Ascending aorta (tissue), 2 donors: ENCODE measurements around the gene TPSAB1. TPM values are rescaled to one million over a fixed set of nuclear protein-coding genes. Genes with fewer than 3 reads are reported as not detected.

Source experiments
- DNase-seq, 2 donors: peaks; one replicate each; pipeline ENCODE4 v3.0.0-alpha.2; 2019; ENCODE audit warnings: low spot score in 2 of 2
- H3K27ac ChIP-seq, 2 donors: fragments of 200-600 bp; sonication (generic); one replicate each; pipeline ENCODE4 v1.5.1; 2016 to 2017; ENCODE audit warnings: mild to moderate bottlenecking in 1 of 2
- H3K27me3 ChIP-seq: fragments of 200-600 bp; sonication (generic); one replicate; pipeline ENCODE4 v1.5.1; 2017
- H3K36me3 ChIP-seq, 2 donors: fragments of 200-600 bp; sonication (generic); one replicate each; pipeline ENCODE4 v1.5.1; 2016
- H3K4me1 ChIP-seq, 2 donors: fragments of 200-600 bp; sonication (generic); one replicate each; pipeline ENCODE4 v1.5.1; 2016 to 2017; ENCODE audit warnings: mild to moderate bottlenecking in 1 of 2
- H3K4me3 ChIP-seq, 2 donors: fragments of 200-600 bp; sonication (generic); one replicate each; pipeline ENCODE4 v1.5.1; 2016 to 2017; ENCODE audit warnings: mild to moderate bottlenecking in 1 of 2
- H3K9me3 ChIP-seq, 2 donors: fragments of 200-600 bp; sonication (generic); one replicate each; pipeline ENCODE4 v1.5.1; 2016
- intact Hi-C: fragments of 100-400 bp; cut with DNase I; formaldehyde crosslinking; loops from one replicate; pipeline ENCODE4 v1.15.1; 2023
- total RNA-seq: library from RNA; depleted of rRNA; stranded (reverse); fragments of >200 nt; gene quantifications from one replicate; pipeline ENCODE4 v1.1.0, GENCODE V29; 2016
- TF ChIP-seq, protein P1 (sequence below), 3 experiments: fragments of 200-600 bp in 2 of 3; fragments of 450-650 bp in 1 of 3; sonication (generic) in 2 of 3; IDR thresholded peaks; one replicate each; pipeline ENCODE4 v1.5.1; 2016 to 2019; ENCODE audit warnings: antibody characterized with exemption in 3 of 3, mild to moderate bottlenecking in 1 of 3, moderate library complexity in 1 of 3

The TPSAB1 gene
- total RNA-seq, 1 donor from 2014 or later: 6.7 TPM

- H3K4me3 ChIP-seq: no peak overlapping the region
- peaks cover 0 to 2% of the 10 kb centered on the region in 2 donors for H3K36me3 ChIP-seq
- H3K27ac ChIP-seq: no peak overlapping the region
- DNase-seq: no peak
- TF ChIP-seq, protein P1, sequence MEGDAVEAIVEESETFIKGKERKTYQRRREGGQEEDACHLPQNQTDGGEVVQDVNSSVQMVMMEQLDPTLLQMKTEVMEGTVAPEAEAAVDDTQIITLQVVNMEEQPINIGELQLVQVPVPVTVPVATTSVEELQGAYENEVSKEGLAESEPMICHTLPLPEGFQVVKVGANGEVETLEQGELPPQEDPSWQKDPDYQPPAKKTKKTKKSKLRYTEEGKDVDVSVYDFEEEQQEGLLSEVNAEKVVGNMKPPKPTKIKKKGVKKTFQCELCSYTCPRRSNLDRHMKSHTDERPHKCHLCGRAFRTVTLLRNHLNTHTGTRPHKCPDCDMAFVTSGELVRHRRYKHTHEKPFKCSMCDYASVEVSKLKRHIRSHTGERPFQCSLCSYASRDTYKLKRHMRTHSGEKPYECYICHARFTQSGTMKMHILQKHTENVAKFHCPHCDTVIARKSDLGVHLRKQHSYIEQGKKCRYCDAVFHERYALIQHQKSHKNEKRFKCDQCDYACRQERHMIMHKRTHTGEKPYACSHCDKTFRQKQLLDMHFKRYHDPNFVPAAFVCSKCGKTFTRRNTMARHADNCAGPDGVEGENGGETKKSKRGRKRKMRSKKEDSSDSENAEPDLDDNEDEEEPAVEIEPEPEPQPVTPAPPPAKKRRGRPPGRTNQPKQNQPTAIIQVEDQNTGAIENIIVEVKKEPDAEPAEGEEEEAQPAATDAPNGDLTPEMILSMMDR (IDR thresholded peaks at IDR 0.05): no peak
- intact Hi-C loops: no loop called here
- no peaks in the 10 kb centered on the region for H3K9me3 ChIP-seq
- no peaks in the 10 kb centered on the region for H3K27me3 ChIP-seq
- H3K4me1 ChIP-seq: no peaks in the 10 kb centered on the region
Measured at GRCh38 chr16:1220098-1220728, 20.3 kb upstream of the TPSAB1 start.

DNA sequence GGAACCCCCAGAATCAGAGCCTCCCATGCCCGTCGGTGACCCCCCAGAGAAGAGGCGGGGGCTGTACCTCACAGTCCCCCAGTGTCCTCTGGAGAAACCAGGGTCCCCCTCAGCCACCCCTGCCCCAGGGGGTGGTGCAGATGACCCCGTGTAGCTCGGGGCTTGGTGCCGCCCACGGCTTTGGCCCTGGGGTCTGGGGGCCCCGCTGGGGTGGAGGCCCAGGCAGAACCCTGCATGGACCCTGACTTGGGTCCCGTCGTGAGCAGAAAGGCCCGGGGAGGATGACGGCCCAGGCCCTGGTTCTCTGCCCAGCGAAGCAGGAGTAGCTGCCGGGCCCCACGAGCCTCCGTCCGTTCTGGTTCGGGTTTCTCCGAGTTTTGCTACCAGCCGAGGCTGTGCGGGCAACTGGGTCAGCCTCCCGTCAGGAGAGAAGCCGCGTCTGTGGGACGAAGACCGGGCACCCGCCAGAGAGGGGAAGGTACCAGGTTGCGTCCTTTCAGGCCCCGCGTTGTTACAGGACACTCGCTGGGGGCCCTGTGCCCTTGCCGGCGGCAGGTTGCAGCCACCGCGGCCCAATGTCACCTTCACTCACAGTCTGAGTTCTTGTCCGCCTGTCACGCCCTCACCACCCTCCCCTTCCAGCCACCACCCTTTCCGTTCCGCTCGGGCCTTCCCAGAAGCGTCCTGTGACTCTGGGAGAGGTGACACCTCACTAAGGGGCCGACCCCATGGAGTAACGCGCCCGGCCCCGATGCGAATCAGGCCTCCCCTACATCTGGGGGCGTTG is 19.5 kb upstream of the TPSAB1 start:
- Histone ChIP-seq H3K4me1 (no peaks in the 10 kb centered on the region), H3K27ac (no peak overlapping the region), H3K27me3 (no peaks in the 10 kb centered on the region), H3K4me3 (no peak overlapping the region), H3K36me3 (peaks cover 0 to 2% of the 10 kb centered on the region in 2 donors), H3K9me3 (no peaks in the 10 kb centered on the region)
- intact Hi-C loops: no loop called here
- TF ChIP-seq, protein P1 (IDR thresholded peaks at IDR 0.05): no peak
- DNase-seq: no peak

DNA sequence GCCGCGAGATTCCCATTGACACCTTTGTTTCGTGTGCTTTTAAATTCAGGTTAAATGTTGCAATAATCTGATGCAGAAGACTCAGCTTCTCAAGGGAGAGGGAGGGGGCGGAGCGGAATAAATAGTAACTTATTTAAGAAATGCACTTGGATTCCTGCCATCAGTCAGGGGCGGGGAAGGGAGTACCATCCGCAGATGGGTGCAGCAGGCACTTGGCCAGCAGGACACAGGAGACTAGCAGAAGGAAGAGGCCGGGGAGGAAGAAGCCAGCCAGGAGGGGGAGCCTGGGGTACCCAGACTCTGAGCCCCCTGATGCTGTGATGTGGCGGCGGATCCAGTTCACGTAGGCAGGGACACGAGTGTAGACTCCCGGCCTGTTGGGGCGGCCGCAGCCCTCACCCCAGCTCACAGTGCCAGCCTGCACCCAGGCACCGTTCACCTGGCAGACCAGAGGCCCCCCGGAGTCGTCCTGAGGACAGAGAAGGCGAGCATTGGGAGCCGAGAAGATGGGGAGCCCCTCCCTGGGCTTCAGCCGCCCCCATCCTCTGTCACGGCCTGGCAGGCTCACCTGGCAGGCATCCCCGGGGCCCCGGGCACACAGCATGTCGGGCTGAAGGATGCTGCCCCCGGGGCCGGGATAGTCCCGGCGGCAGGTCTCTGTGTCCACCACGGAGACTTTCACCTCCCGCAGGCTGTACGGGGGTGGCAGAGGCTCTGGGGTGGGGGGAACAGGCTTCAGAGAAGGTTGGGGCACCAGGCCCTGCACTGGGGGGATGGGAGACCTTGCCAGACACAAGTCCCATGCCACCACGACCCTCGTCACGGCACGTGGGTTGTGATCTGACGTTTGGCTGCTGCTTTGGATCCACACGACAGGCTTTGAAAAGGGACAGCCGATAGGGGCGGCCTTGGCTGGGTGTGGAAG is 18.6 kb upstream of the TPSAB1 start:
- DNase-seq: no peak
- Histone ChIP-seq H3K9me3 (no peaks in the 10 kb centered on the region), H3K27ac (no peak overlapping the region), H3K4me3 (no peak overlapping the region), H3K4me1 (no peaks in the 10 kb centered on the region), H3K36me3 (peaks cover 0 to 2% of the 10 kb centered on the region in 2 donors), H3K27me3 (no peaks in the 10 kb centered on the region)
- TF ChIP-seq, protein P1 (IDR thresholded peaks at IDR 0.05): no peak
- intact Hi-C loops: no loop called here

- no peak for DNase-seq
- Histone ChIP-seq H3K36me3 (peaks cover 0 to 2% of the 10 kb centered on the region in 2 donors), H3K9me3 (no peaks in the 10 kb centered on the region), H3K4me1 (no peaks in the 10 kb centered on the region), H3K4me3 (no peak overlapping the region), H3K27ac (no peak overlapping the region), H3K27me3 (no peaks in the 10 kb centered on the region)
- intact Hi-C loops: no loop called here
- TF ChIP-seq, protein P1 (IDR thresholded peaks at IDR 0.05): no peak
Measured at GRCh38 chr16:1222553-1223354, 17.8 kb upstream of the TPSAB1 start.
